Measurements from ENCODE around the gene SOX1. TPM values are rescaled to one million over a fixed set of nuclear protein-coding genes. Genes with fewer than 3 reads are reported as not detected.

The SOX1 gene
- total and polyA plus RNA-seq, 4 donors = 0.09 TPM; not detected in 3

GRCh38 chr13:112058519-112058873, 8.5 kb upstream of the SOX1 start:
- no peak for DNase-seq
- H3K4me1 ChIP-seq (ENCODE audit: control insufficient read depth in 5 of 5, insufficient read depth in 5 of 5, low read length in 5 of 5) = peaks cover 0 to 12% (median 0%) of the 10 kb centered on the region in 5 donors
- no peak overlapping the region for H3K4me3 ChIP-seq
- H3K9me3 ChIP-seq (ENCODE audit: control insufficient read depth in 4 of 4, insufficient read depth in 3 of 4, low read length in 3 of 4) = peaks cover 0 to 18% (median 0%) of the 10 kb centered on the region in 4 donors
- no peak overlapping the region for H3K27ac ChIP-seq (ENCODE audit: low read depth in 1 of 2, low read length in 1 of 2)
- no peak overlapping the region for H3K9ac ChIP-seq (ENCODE audit: insufficient read depth in 1 of 2, low read length in 2 of 2)
- no peak for TF ChIP-seq CTCF (IDR thresholded peaks at IDR 0.05; ENCODE audit: control extremely low read depth, extremely low read depth)
- H3K27me3 ChIP-seq (ENCODE audit: control insufficient read depth in 3 of 3, insufficient read depth in 3 of 3, low read length in 2 of 3) = peaks cover 45 to 93% (median 66%) of the 10 kb centered on the region in 3 donors
- WGBS, 2 donors = 3 to 4% methylated on average over 11 of the region's 11 CpGs
- ATAC-seq (ENCODE audit: insufficient read depth, low FRiP score) = no peak
- no peaks in the 10 kb centered on the region for H3K36me3 ChIP-seq (ENCODE audit: control insufficient read depth in 4 of 4, insufficient read depth in 4 of 4, low read length in 4 of 4)

DNA sequence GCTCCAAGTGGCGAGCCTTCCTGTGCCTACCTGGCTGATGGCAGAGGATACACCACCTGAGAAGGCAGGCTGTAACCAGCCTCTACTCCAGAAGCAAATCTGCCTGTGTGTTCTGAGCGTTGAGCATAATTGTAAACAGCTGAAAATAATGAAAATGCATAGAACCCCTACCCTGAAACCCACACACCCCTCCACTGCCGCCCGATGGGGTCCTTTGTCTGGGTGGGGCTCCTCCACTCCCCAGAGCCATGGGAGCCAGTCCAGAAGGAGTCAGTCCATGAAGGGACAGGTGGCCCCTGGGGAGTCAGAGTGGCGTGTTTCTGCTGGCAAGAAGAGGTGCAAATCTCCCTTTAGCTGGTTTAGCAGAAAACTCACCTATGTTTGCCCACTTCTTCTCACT, 8.0 kb upstream of the SOX1 start:
- no peak for DNase-seq
- Histone ChIP-seq H3K36me3 (ENCODE audit: control insufficient read depth in 4 of 4, insufficient read depth in 4 of 4, low read length in 4 of 4) (no peaks in the 10 kb centered on the region), H3K9ac (ENCODE audit: insufficient read depth in 1 of 2, low read length in 2 of 2) (no peak overlapping the region), H3K27me3 (ENCODE audit: control insufficient read depth in 3 of 3, insufficient read depth in 3 of 3, low read length in 2 of 3) (peaks cover 45 to 93% (median 70%) of the 10 kb centered on the region in 3 donors), H3K4me1 (ENCODE audit: control insufficient read depth in 5 of 5, insufficient read depth in 5 of 5, low read length in 5 of 5) (peaks cover 0 to 10% (median 0%) of the 10 kb centered on the region in 5 donors), H3K9me3 (ENCODE audit: control insufficient read depth in 4 of 4, insufficient read depth in 3 of 4, low read length in 3 of 4) (peaks cover 0 to 16% (median 0%) of the 10 kb centered on the region in 4 donors), H3K4me3 (no peak overlapping the region), H3K27ac (ENCODE audit: low read depth in 1 of 2, low read length in 1 of 2) (no peak overlapping the region)
- 10 to 14% methylated on average over 5 of the region's 5 CpGs for WGBS, 2 donors
- no peak for TF ChIP-seq CTCF (IDR thresholded peaks at IDR 0.05; ENCODE audit: control extremely low read depth, extremely low read depth)
- ATAC-seq (ENCODE audit: insufficient read depth, low FRiP score) = no peak

DNA sequence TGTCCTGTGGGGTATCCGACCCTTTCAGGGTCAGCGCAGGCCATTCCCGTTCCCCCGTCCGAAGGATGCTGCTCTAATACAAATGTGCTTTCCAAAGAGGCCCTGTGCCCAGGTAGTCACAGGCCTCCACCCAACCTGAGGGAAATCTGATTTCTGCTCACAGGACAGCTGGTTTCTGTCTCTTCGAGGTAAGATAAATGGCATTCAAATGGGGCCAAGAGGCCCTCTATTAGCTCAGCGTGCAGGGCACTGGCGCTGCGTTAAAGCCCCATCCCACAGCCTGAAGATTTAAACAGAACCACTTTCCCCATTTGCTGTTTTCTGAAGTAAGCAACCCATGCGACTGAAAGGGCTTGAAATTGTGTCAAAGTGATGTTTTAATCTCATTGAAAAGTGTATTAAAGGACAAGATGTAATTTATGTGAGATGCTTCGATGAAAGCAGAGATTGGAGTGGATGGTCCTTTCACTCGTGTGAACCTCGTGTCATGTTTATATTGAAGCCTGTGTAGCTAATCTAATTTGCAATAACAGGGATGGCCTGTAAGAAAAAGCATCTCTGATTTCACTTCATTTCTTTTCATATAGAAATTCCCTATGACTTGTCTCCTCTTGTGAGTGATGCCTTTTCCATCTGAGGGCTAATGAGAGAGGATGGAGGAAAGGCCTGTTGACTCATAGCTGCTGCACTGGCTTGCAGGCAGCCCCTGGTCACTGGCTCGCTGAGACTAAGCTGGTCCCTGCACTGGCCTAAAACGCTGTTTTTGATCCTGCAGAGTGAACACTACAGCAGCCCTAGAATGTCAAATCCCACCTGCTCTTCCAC, 7.3 kb upstream of the SOX1 start:
- WGBS, 2 donors = 9 to 11% methylated on average over 15 of the region's 15 CpGs
- H3K9ac ChIP-seq (ENCODE audit: insufficient read depth in 1 of 2, low read length in 2 of 2) = no peak overlapping the region
- peaks cover 49 to 93% (median 70%) of the 10 kb centered on the region in 3 donors for H3K27me3 ChIP-seq (ENCODE audit: control insufficient read depth in 3 of 3, insufficient read depth in 3 of 3, low read length in 2 of 3)
- DNase-seq (no peak), ATAC-seq (ENCODE audit: insufficient read depth, low FRiP score) (no peak)
- peaks cover 0 to 16% (median 0%) of the 10 kb centered on the region in 4 donors for H3K9me3 ChIP-seq (ENCODE audit: control insufficient read depth in 4 of 4, insufficient read depth in 3 of 4, low read length in 3 of 4)
- H3K4me1 ChIP-seq (ENCODE audit: control insufficient read depth in 5 of 5, insufficient read depth in 5 of 5, low read length in 5 of 5) = peaks cover 0 to 8% (median 0%) of the 10 kb centered on the region in 5 donors
- no peak overlapping the region for H3K27ac ChIP-seq (ENCODE audit: low read depth in 1 of 2, low read length in 1 of 2)
- no peak overlapping the region for H3K4me3 ChIP-seq
- TF ChIP-seq CTCF (IDR thresholded peaks at IDR 0.05; ENCODE audit: control extremely low read depth, extremely low read depth) = no peak
- no peaks in the 10 kb centered on the region for H3K36me3 ChIP-seq (ENCODE audit: control insufficient read depth in 4 of 4, insufficient read depth in 4 of 4, low read length in 4 of 4)

Measured in lung (tissue), 12 donors.